Endothelial cell of umbilical vein (primary cell): ENCODE results near the gene ABLIM1. TPM values are rescaled to one million over a fixed set of nuclear protein-coding genes. Genes with fewer than 3 reads are reported as not detected.

ENCODE experiments used
- BruUV-seq: library from RNA; stranded (reverse); fragments of 400-500 nt; replicated peaks from 2 replicates; lab custom pipeline; 2021; lab: Mats Ljungman, UMichigan
- CTCF ChIA-PET: fragments of 300-600, 350-600 bp; sonication (Branson Sonifier 250); formaldehyde crosslinking; loops from one replicate; lab custom pipeline; 2021; ENCODE audit warnings: antibody characterized with exemption, inconsistent platforms; lab: Charles Lee
- POLR2A ChIA-PET: fragments of 300-600, 350-600 bp; sonication (Branson Sonifier 250); formaldehyde crosslinking; loops from one replicate; lab custom pipeline; 2021; ENCODE audit warnings: antibody characterized with exemption, inconsistent platforms; lab: Charles Lee
- DNase-seq: peaks from one replicate; pipeline ENCODE4 v3.0.0-alpha.2; 2011; ENCODE audit warnings: low read depth, low spot score
- FAIRE-seq: peaks from 2 replicates; lab custom pipeline; 2011; peaks lifted over from hg19 to GRCh38; lab: Jason Lieb, UNC
- H2AFZ ChIP-seq: 2 replicates; pipeline ENCODE4 v1.6.0; 2012; ENCODE audit warnings: low read depth, low read length, control low read depth, inconsistent platforms
- H3K27ac ChIP-seq: 2 replicates; pipeline ENCODE4 v1.5.1; 2011; ENCODE audit warnings: low read depth, mild to moderate bottlenecking, control low read depth, low read length, moderate library complexity; ENCODE audit not compliant: insufficient read depth
- H3K27me3 ChIP-seq, 2 experiments: 2 replicates each; pipeline versions ENCODE4 v1.6.0 to v1.6.1; 2011; ENCODE audit warnings: low read length in 2 of 2, mixed read lengths in 1 of 2; ENCODE audit not compliant: control insufficient read depth in 2 of 2, insufficient read depth in 2 of 2
- H3K36me3 ChIP-seq, 2 experiments: 2 replicates in 1 of 2; 3 replicates in 1 of 2; pipeline ENCODE4 v1.5.1; 2011; ENCODE audit warnings: low read length in 2 of 2, mild to moderate bottlenecking in 1 of 2, moderate library complexity in 1 of 2; ENCODE audit not compliant: control insufficient read depth in 2 of 2, insufficient read depth in 2 of 2; ENCODE audit errors: extremely low read depth in 1 of 2
- H3K4me1 ChIP-seq: 3 replicates; pipeline ENCODE4 v1.5.1; 2011; ENCODE audit warnings: mild to moderate bottlenecking, low read length; ENCODE audit not compliant: control insufficient read depth, insufficient read depth; ENCODE audit errors: extremely low read depth
- H3K4me2 ChIP-seq: 2 replicates; pipeline ENCODE4 v1.6.1; 2011; ENCODE audit warnings: low read length, control low read depth, mixed read lengths; ENCODE audit not compliant: insufficient read depth
- H3K4me3 ChIP-seq, 3 experiments: fragments of 200-600 bp in 1 of 3; sonication (generic), shearing (Covaris generic) in 1 of 3; replicated peaks in 1 of 3; 2 replicates each; pipeline ENCODE4 v1.5.1; 2011 to 2016; ENCODE audit warnings: control low read depth in 3 of 3, low read length in 3 of 3, mild to moderate bottlenecking in 2 of 3, inconsistent platforms in 1 of 3, low read depth in 1 of 3, moderate library complexity in 1 of 3; ENCODE audit not compliant: insufficient read depth in 1 of 3
- H3K79me2 ChIP-seq: 2 replicates; pipeline ENCODE4 v1.6.0; 2012; ENCODE audit warnings: low read length, inconsistent platforms; ENCODE audit not compliant: control insufficient read depth, insufficient read depth
- H3K9ac ChIP-seq: replicated peaks from 2 replicates; pipeline ENCODE3; 2011; ENCODE audit warnings: low read length, control low read depth; ENCODE audit not compliant: insufficient read depth; ENCODE audit errors: extremely low read depth
- H3K9me1 ChIP-seq: replicated peaks from 3 replicates; pipeline ENCODE4 v1.6.0; 2011; ENCODE audit warnings: mild to moderate bottlenecking, low read length; ENCODE audit not compliant: control insufficient read depth, insufficient read depth; ENCODE audit errors: extremely low read depth
- H3K9me3 ChIP-seq: replicated peaks from 2 replicates; pipeline ENCODE4 v1.5.1; 2012; ENCODE audit warnings: low read length, inconsistent platforms; ENCODE audit not compliant: control insufficient read depth, insufficient read depth
- H4K20me1 ChIP-seq: replicated peaks from 2 replicates; pipeline ENCODE3; 2011; ENCODE audit warnings: mild to moderate bottlenecking, low read length; ENCODE audit not compliant: control insufficient read depth, insufficient read depth; ENCODE audit errors: extremely low read depth
- CTCF ChIP-seq, 2 donors: IDR thresholded peaks; 1 replicate in 1 of 2; 2 replicates in 1 of 2; pipeline ENCODE4 v1.5.1; 2011; ENCODE audit warnings: low read length in 2 of 2, mild to moderate bottlenecking in 2 of 2, moderate library complexity in 2 of 2, control low read depth in 1 of 2, inconsistent platforms in 1 of 2, low read depth in 1 of 2; ENCODE audit not compliant: insufficient read depth in 1 of 2; ENCODE audit errors: extremely low read depth in 1 of 2
- EZH2 ChIP-seq: IDR thresholded peaks from 2 replicates; pipeline ENCODE4 v1.6.1; 2012; ENCODE audit warnings: borderline replicate concordance, low read depth, mild to moderate bottlenecking, moderate library complexity, low read length, inconsistent platforms; ENCODE audit not compliant: severe bottlenecking
- FOS ChIP-seq: IDR thresholded peaks from 2 replicates; pipeline ENCODE4 v1.6.1; 2011; ENCODE audit warnings: mild to moderate bottlenecking, low read length, moderate library complexity, borderline replicate concordance; ENCODE audit not compliant: insufficient read depth
- GATA2 ChIP-seq: IDR thresholded peaks from 2 replicates; pipeline ENCODE4 v1.7.0; 2011; ENCODE audit warnings: low read depth, mild to moderate bottlenecking, moderate library complexity, mixed read lengths, low read length; ENCODE audit not compliant: insufficient read length, insufficient read depth
- JUN ChIP-seq: IDR thresholded peaks from 2 replicates; pipeline ENCODE4 v1.6.1; 2011; ENCODE audit warnings: borderline replicate concordance, low read depth; ENCODE audit not compliant: insufficient read length, insufficient read depth
- MYC ChIP-seq: IDR thresholded peaks from one replicate; pipeline ENCODE4 v1.6.1; 2011; ENCODE audit warnings: mild to moderate bottlenecking, low read depth, low read length
- POLR2A ChIP-seq: IDR thresholded peaks from 2 replicates; pipeline ENCODE4 v1.6.1; 2012; ENCODE audit warnings: low read depth, mild to moderate bottlenecking, control low read depth, low read length
- POLR2AphosphoS5 ChIP-seq: IDR thresholded peaks from 2 replicates; pipeline ENCODE4 v1.6.1; 2012; ENCODE audit warnings: low read depth, mild to moderate bottlenecking, control low read depth, low read length, moderate library complexity; ENCODE audit not compliant: insufficient read depth
- dilution Hi-C: fragments of 300-500 bp; cut with MboI; formaldehyde crosslinking; loops from one replicate; pipeline ENCODE4 v1.15.0; 2019; ENCODE audit warnings: low sequenced_read_pairs; ENCODE audit not compliant: extremely low pct_ligation_motif_present
- intact Hi-C: fragments of 100-400 bp; cut with micrococcal nuclease; formaldehyde crosslinking; loops from one replicate; pipeline ENCODE4 v1.10.0; 2022
- polyA plus RNA-seq, 4 experiments: library from polyadenylated mRNA; depleted of rRNA in 3 of 4; stranded (reverse) in 3 of 4; unstranded in 1 of 4; fragments of >200 nt; gene quantifications; 2 replicates each; pipeline versions ENCODE4 v1.2.1 to v1.2.3, GENCODE V29; 2011 to 2012; ENCODE audit warnings: missing spikeins in 1 of 4
- total RNA-seq: library from RNA; stranded (reverse); gene quantifications from 2 replicates; pipeline ENCODE4 v1.2.3, GENCODE V29; 2021
- TF ChIP-seq, protein P1 (sequence below): IDR thresholded peaks from 2 replicates; pipeline ENCODE4 v1.6.1; 2011; ENCODE audit not compliant: insufficient read depth, insufficient read length

The ABLIM1 gene
- total and polyA plus RNA-seq, 2 donors (not counting 3 experiments of a cell fraction or from before 2014, with no cell fraction given), result 128 to 235 TPM

GRCh38 chr10:114511881-114512280 is 146.2 kb downstream of the ABLIM1 start:
- no TSS peak for BruUV-seq
- Histone ChIP-seq H3K9me1 (no peaks in the 10 kb centered on the region), H3K79me2 (no peaks in the 10 kb centered on the region), H2AFZ (no peak overlapping the region), H3K4me2 (no peak overlapping the region), H3K9me3 (no peaks in the 10 kb centered on the region), H3K4me3 (no peak overlapping the region), H3K4me1 (peaks cover 12% of the 10 kb centered on the region), H3K9ac (no peak overlapping the region), H3K27me3 (no peaks in the 10 kb centered on the region), H3K27ac (no peak overlapping the region), H3K36me3 (peaks cover 0 to 5% of the 10 kb centered on the region in 2 experiments), H4K20me1 (no peaks in the 10 kb centered on the region)
- dilution Hi-C loops, result no loop called here
- intact Hi-C loops, result no loop called here
- ChIA-PET POLR2A (no interaction called here), CTCF (no interaction called here)
- TF ChIP-seq FOS (no peak), POLR2A (no peak), JUN (no peak), POLR2AphosphoS5 (no peak), GATA2 (no peak), EZH2 (no peak), CTCF (IDR thresholded peaks at IDR 0.05; ENCODE audit: extremely low read depth in 1 of 2, insufficient read depth in 1 of 2, low read depth in 1 of 2, low read length in 2 of 2) (no peak), MYC (no peak)
- TF ChIP-seq, protein P1, sequence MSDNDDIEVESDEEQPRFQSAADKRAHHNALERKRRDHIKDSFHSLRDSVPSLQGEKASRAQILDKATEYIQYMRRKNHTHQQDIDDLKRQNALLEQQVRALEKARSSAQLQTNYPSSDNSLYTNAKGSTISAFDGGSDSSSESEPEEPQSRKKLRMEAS, result no peak
- FAIRE-seq, result no peak
- DNase-seq, result no peak
